Stimulated activated CD4-positive, alpha-beta T cell treated with anti-CD3 and anti-CD28 coated beads, Interleukin-2, amount 100 ng/mL, for 24 hours (primary cell): ENCODE measurements around the gene OCA2.
"Not testable (repeated sequence)": the region's sequence is repeated elsewhere in the genome, so short reads cannot be mapped to it uniquely, and the experiment has no call there.

Source experiments
- DNase-seq, 2 donors: peaks; one replicate each; pipeline ENCODE4 v3.0.0-alpha.2; 2020

The OCA2 gene

DNA sequence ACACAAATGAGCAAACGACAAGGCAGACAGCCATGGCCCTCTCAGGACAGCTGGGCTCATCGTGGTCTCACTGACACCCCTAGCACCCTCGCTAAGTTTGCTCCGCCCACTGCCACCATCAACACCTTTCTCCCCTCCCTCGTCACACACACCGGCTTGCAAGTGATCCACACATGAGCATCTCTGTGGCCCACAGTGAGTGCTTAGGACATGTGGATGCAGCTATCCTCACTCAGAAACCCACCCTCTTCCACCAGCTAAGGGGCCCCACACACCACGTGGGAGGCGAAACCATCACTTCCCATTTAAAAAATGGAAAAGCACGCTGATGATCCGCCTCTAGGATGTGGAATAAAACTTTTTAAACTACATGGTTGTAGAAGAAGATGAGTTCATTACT is 105.6 kb downstream of the OCA2 start:
- no peak for DNase-seq

GRCh38 chr15:27990521-27991515 is 108.3 kb downstream of the OCA2 start:
- no peak for DNase-seq

- DNase-seq, result no peak
Observed at GRCh38 chr15:27989838-27990237, 109.3 kb downstream of the OCA2 start.

DNA sequence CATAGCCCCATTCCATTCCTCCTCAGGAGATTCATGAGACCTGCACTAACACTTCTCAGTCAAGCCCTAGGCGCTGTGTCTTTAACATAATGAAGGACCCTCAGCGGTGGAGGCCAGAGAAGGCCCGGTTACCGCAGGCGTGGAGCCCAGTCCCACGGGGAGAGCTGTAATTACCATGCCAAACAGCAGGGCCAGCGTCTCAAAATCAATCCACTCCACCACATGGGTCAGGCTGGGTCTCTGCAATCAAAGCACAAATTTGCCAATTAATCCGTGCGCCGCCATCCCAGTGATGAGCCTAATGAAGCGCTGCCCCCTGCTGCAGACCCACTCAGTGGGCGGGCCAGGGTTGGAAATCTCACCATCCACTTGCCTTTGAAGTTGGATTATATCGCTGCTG is 109.7 kb downstream of the OCA2 start:
- no peak for DNase-seq

GRCh38 chr15:27985099-27985498 is 114.0 kb downstream of the OCA2 start:
- no peak for DNase-seq

- no peak for DNase-seq
Observed at GRCh38 chr15:27983496-27983895, 115.6 kb downstream of the OCA2 start.

DNA sequence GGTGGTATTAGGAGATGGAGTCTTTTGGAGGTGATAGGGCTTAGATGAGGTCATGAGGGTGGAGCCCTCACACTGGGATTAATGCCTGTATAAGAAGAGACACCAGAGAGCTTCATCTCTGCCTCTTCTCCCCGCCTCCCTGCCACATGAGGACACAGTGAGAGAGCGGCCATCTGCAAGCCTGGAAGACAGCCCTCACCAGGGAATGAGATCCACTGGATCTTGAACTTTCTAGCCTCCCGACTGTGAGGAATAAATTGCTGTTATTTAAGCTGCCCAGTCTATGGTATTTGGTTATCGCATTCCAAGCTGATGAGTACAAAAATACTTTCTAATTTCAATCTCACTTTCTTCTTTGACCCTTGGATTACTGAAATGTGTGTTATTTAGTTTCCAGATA is 121.4 kb downstream of the OCA2 start:
- no peak for DNase-seq

DNA sequence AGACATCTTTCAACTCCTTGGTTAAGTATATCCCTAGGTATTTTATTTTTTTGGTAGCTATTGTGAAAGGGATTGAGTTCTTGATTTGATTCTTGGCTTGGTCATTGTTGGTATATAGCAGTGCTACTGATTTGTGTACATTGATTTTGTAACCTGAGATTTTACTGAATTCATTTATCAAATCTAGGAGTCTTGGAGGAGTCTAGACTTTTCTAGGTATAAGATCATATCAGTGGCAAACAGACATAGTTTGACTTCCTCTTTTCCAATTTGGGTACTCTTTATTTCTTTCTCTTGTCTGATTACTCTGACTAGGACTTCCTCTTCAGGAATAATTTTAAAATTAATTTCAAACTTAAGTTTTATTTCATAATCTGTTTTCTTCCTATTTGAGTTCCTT is 125.2 kb downstream of the OCA2 start:
- no peak for DNase-seq

DNA sequence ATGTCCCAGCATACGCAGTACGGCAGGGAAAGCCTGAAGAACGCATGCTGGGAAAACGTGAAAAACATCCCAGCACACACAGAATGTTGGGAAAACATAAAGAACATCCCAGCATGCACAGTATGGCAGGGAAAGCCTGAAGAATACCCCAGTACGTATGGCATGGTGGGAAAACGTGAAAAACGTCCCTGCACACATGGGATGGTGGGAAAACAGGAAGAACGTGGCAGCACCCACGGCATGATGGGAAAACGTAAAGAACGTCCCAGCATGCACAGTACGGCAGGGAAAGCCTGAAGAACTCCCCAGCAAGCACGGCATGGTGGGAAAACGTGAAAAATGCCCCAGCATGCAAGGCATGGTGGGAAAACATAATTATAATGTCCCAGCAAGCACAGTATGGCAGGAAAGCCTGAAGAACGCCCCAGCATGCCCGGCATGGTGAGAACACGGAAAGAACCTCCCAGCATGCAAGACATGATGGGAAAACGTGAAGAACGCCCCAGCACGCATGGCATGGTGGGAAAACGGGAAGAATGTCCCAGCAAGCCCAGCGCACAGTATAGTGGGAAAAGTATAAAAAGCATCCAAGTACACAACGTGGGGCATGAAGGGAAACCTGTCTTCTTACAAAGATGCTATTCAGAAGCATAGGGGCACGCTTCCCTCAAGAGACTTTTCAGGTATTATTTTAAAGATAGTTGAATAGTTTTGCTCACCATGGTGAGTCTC is 128.3 kb downstream of the OCA2 start:
- no peak for DNase-seq

- no peak for DNase-seq
Observed at GRCh38 chr15:27967541-27967940, 131.6 kb downstream of the OCA2 start.

GRCh38 chr15:27965546-27965945 is 133.6 kb downstream of the OCA2 start:
- no peak for DNase-seq

DNA sequence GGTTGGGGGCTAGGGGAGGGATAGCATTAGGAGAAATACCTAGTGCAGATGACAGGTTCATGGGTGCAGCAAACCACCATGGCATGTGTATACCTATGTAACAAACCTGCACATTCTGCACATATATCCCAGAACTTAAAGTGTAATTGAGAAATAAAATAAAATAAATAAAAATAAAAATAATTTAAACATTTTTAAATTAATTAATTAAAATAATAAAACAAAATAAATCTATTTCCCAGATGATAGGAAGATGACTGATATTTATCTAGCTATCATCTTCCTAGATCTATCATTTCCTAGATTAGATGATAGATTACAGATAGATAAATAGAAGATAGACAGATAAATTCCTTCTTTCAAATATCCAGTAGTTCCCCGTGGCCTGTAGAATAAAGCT is 137.3 kb downstream of the OCA2 start:
- DNase-seq, result no peak

DNA sequence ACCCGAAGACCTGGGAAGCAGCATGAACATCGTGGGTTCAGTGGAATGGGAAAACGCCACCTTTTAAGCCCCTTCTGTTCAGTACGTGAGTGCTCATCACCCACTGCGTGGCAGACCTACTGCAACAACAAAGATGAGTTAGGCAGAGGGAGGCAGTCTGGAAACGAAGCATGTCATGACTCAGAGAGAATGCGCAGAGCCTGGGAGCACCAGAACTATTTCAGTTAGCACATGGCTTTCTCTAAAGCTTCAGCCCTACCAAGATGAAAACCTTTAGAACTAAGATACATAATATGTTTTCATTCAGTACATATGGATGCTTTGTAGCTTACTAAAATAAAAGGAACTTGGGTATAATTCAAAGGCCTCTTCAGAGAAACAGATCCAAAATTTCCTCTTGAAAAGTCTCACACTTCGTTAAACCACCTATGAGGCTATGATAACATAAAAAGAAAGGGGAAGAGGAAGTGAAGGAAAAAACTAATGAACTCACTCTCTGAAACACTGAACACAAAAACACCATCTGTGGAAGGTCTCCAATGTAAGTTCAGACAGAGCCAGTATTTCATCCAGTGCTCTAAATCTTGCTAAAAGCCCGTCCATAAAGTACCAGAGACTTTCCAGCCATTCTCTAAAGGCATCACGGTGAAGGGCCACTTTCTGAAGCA is 140.1 kb downstream of the OCA2 start:
- no peak for DNase-seq

GRCh38 chr15:27956285-27956684 is 142.8 kb downstream of the OCA2 start:
- DNase-seq, result no peak

- no peak for DNase-seq
Observed at GRCh38 chr15:27955087-27955486, 144.0 kb downstream of the OCA2 start.

GRCh38 chr15:27952593-27952992 is 146.5 kb downstream of the OCA2 start:
- DNase-seq, result not testable (repeated sequence)

DNA sequence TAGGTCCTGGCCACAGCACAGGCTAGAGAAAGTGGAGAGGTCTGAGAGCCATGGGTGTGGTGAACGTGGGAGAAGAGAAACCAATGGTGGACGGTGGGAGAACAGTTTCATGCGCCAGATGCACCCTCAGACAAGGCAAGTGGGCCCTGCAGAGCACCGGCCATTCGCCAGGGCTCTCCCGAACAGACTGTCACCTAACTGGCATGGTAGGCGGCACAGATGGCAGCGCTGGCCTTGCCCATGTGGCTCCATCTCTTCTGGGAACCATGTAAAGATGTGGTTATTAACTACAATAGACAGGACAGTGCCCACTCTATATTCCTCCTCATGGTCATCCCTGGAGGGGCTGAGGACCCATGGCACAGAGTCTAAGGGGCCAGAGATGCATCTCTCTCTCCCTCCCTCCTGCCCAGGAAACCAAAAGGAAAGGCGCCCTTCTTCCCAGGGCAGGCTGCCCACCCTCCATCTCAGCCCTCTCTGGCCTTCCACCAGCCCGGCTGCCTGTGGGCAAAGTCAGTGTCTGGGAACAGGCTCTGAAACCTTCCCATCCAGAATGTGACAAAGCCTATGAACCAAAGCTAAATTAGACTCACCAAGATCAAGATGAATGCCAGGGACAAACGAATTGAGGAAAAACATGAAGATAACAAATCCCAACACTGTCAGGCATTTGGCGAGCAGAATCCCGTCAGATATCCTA is 147.8 kb downstream of the OCA2 start:
- no peak for DNase-seq

GRCh38 chr15:27949089-27949488 is 150.0 kb downstream of the OCA2 start:
- no peak for DNase-seq

DNA sequence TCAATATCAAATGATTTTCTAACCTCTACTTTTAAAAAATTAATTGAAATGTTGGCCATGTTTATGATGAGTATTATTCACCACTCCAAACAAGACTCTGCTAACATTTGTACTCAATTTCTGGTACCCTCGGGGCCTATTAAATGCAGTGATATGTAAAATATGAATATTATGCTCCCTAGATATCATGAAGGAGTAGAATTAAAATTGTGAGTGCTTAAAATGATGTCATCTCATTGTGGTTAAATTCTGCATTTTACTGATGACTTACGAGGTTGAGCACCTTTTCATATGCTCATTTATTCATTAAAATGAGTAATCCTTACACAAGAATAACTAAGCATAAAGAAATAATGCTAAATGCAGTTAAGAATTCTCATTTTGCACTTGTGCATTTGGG is 159.9 kb downstream of the OCA2 start:
- no peak for DNase-seq

GRCh38 chr15:27937851-27938250 is 161.3 kb downstream of the OCA2 start:
- no peak for DNase-seq

DNA sequence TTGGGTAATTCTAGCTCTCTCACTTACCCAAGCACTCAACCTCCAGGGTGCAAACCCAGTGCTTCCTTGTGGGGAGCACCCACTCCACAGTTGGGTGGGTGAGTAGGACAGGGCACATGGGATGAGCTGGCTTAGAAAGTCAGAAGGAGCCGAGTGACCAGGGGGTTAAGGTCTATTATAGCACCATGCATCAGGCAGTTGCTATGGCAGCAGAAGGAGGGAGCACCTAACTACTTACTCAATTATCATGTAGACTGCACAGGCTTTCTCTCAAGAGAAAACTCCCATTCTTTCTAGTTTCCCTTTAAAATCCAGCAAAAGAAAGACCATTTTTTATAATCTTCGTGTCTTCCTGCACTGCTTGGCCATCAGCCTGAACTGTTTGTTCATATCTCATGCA is 163.0 kb downstream of the OCA2 start:
- DNase-seq, result no peak

DNA sequence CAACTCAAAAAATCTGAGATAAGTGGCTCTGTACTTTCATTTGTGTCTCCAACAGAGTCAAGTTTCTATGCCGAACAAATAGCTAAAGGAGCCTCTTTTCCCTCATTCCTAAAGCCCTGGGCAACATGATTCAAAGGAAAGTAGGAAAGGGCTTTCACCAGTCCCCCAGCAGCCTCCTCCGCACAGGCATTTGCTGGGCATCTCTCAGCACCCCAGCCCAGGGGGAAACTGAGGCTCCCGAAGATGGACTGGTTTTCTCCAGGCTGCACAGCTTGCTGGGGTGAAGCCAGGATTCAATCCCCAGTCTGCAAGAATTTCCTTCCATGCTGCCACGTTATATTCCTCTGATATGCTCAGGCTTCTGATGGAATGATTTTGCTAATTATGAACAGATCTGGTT is 163.8 kb downstream of the OCA2 start:
- no peak for DNase-seq

- DNase-seq, result no peak
Observed at GRCh38 chr15:27934782-27935181, 164.3 kb downstream of the OCA2 start.
